Nephron progenitor cell (in vitro differentiated cells): Measurements from ENCODE around the gene PRKAG2.

ENCODE experiments used
- DNase-seq: peaks from one replicate; pipeline ENCODE4 v3.0.0; 2021
- H3K27ac Mint-ChIP-seq: 2 replicates; pipeline ENCODE4 v1.8.0; 2021; ENCODE audit warnings: mild to moderate bottlenecking, moderate library complexity, mixed read lengths
- H3K27me3 Mint-ChIP-seq: 2 replicates; pipeline ENCODE4 v1.8.0; 2021; ENCODE audit warnings: mild to moderate bottlenecking, low read depth, mixed read lengths; ENCODE audit not compliant: poor library complexity
- H3K36me3 Mint-ChIP-seq: 2 replicates; pipeline ENCODE4 v1.8.0; 2021; ENCODE audit warnings: low read depth, mixed read lengths
- H3K4me1 Mint-ChIP-seq: 2 replicates; pipeline ENCODE4 v1.8.0; 2021; ENCODE audit warnings: mixed read lengths
- H3K4me3 Mint-ChIP-seq: 2 replicates; pipeline ENCODE4 v1.8.0; 2021; ENCODE audit warnings: mild to moderate bottlenecking, moderate library complexity, mixed read lengths
- H3K9me3 Mint-ChIP-seq: 2 replicates; pipeline ENCODE4 v1.8.0; 2021; ENCODE audit warnings: mild to moderate bottlenecking, moderate library complexity, mixed read lengths
- CTCF ChIP-seq: fragments of 200-600 bp; sonication (generic); IDR thresholded peaks from 2 replicates; pipeline ENCODE4 v1.5.0; 2021; ENCODE audit warnings: antibody characterized with exemption

Gene PRKAG2

GRCh38 chr7:151903249-151904032, 26.5 kb upstream of the PRKAG2 start:
- Mint-ChIP-seq H3K36me3 (no peaks in the 10 kb centered on the region), H3K9me3 (peaks cover 16% of the 10 kb centered on the region), H3K4me3 (no peak overlapping the region), H3K27ac (peak overlapping the region; percentile 6), H3K27me3 (peaks cover 43% of the 10 kb centered on the region), H3K4me1 (peaks cover 55% of the 10 kb centered on the region)
- no peak for DNase-seq
- TF ChIP-seq CTCF: no peak

GRCh38 chr7:151902311-151902710, 25.4 kb upstream of the PRKAG2 start:
- peaks cover 49% of the 10 kb centered on the region for H3K27me3 Mint-ChIP-seq
- H3K27ac Mint-ChIP-seq: peak overlapping the region; percentile 24
- DNase-seq: no peak
- no peak for TF ChIP-seq CTCF
- no peak overlapping the region for H3K4me3 Mint-ChIP-seq
- H3K9me3 Mint-ChIP-seq: peaks cover 15% of the 10 kb centered on the region
- no peaks in the 10 kb centered on the region for H3K36me3 Mint-ChIP-seq
- H3K4me1 Mint-ChIP-seq: peaks cover 60% of the 10 kb centered on the region

- H3K27me3 Mint-ChIP-seq: peaks cover 51% of the 10 kb centered on the region
- H3K4me1 Mint-ChIP-seq: peaks cover 65% of the 10 kb centered on the region
- TF ChIP-seq CTCF: no peak
- no peaks in the 10 kb centered on the region for H3K36me3 Mint-ChIP-seq
- H3K4me3 Mint-ChIP-seq: no peak overlapping the region
- no peak overlapping the region for H3K27ac Mint-ChIP-seq
- peaks cover 10% of the 10 kb centered on the region for H3K9me3 Mint-ChIP-seq
- no peak for DNase-seq
Observed at GRCh38 chr7:151901828-151902227, 24.9 kb upstream of the PRKAG2 start.

GRCh38 chr7:151900986-151901621, 24.2 kb upstream of the PRKAG2 start:
- H3K4me1 Mint-ChIP-seq: peaks cover 66% of the 10 kb centered on the region
- no peak overlapping the region for H3K27ac Mint-ChIP-seq
- no peak for TF ChIP-seq CTCF
- H3K27me3 Mint-ChIP-seq: peaks cover 52% of the 10 kb centered on the region
- H3K36me3 Mint-ChIP-seq: no peaks in the 10 kb centered on the region
- no peak overlapping the region for H3K4me3 Mint-ChIP-seq
- no peak for DNase-seq
- H3K9me3 Mint-ChIP-seq: peaks cover 3% of the 10 kb centered on the region

GRCh38 chr7:151900591-151900985, 23.7 kb upstream of the PRKAG2 start:
- Mint-ChIP-seq H3K4me1 (peaks cover 64% of the 10 kb centered on the region), H3K27ac (no peak overlapping the region), H3K36me3 (no peaks in the 10 kb centered on the region), H3K27me3 (peaks cover 54% of the 10 kb centered on the region), H3K9me3 (no peaks in the 10 kb centered on the region), H3K4me3 (no peak overlapping the region)
- TF ChIP-seq CTCF: no peak
- no peak for DNase-seq
